ENCODE results near the gene CACNG4. TPM values are rescaled to one million over a fixed set of nuclear protein-coding genes. Genes with fewer than 3 reads are reported as not detected.

Gene CACNG4
- total RNA-seq, 2 donors from 2014 or later, result not detected

- H3K4me1 Mint-ChIP-seq, result no peaks in the 10 kb centered on the region
- no peaks in the 10 kb centered on the region for H3K27me3 Mint-ChIP-seq
- no peaks in the 10 kb centered on the region for H3K9me3 Mint-ChIP-seq
- H3K36me3 Mint-ChIP-seq (ENCODE audit: low read depth), result no peaks in the 10 kb centered on the region
- no peak overlapping the region for H3K4me3 Mint-ChIP-seq
- no peak overlapping the region for H3K27ac Mint-ChIP-seq
- no peak for ATAC-seq (replicated peaks)
These were observed 55.3 kb downstream of the CACNG4 start for GRCh38 chr17:67019809-67020208.

GRCh38 chr17:67020293-67020766 is 55.8 kb downstream of the CACNG4 start:
- Mint-ChIP-seq H3K9me3 (no peaks in the 10 kb centered on the region), H3K36me3 (ENCODE audit: low read depth) (no peaks in the 10 kb centered on the region), H3K27ac (no peak overlapping the region), H3K4me1 (no peaks in the 10 kb centered on the region), H3K4me3 (no peak overlapping the region), H3K27me3 (no peaks in the 10 kb centered on the region)
- ATAC-seq (replicated peaks), result no peak

- Mint-ChIP-seq H3K27me3 (no peaks in the 10 kb centered on the region), H3K4me3 (no peak overlapping the region), H3K36me3 (ENCODE audit: low read depth) (no peaks in the 10 kb centered on the region), H3K9me3 (no peaks in the 10 kb centered on the region), H3K4me1 (no peaks in the 10 kb centered on the region), H3K27ac (no peak overlapping the region)
- no peak for ATAC-seq (replicated peaks)
These were observed 56.7 kb downstream of the CACNG4 start for GRCh38 chr17:67021196-67021595.

- H3K27me3 Mint-ChIP-seq, result no peaks in the 10 kb centered on the region
- H3K9me3 Mint-ChIP-seq, result no peaks in the 10 kb centered on the region
- H3K36me3 Mint-ChIP-seq (ENCODE audit: low read depth), result no peaks in the 10 kb centered on the region
- H3K27ac Mint-ChIP-seq, result no peak overlapping the region
- H3K4me3 Mint-ChIP-seq, result no peak overlapping the region
- no peaks in the 10 kb centered on the region for H3K4me1 Mint-ChIP-seq
- ATAC-seq (replicated peaks), result no peak
These were observed 57.4 kb downstream of the CACNG4 start for GRCh38 chr17:67021743-67022450.

GRCh38 chr17:67022451-67022810 is 57.9 kb downstream of the CACNG4 start:
- Mint-ChIP-seq H3K4me3 (no peak overlapping the region), H3K4me1 (no peaks in the 10 kb centered on the region), H3K9me3 (no peaks in the 10 kb centered on the region), H3K27me3 (no peaks in the 10 kb centered on the region), H3K36me3 (ENCODE audit: low read depth) (no peaks in the 10 kb centered on the region), H3K27ac (no peak overlapping the region)
- ATAC-seq (replicated peaks), result no peak

GRCh38 chr17:67024736-67025135 is 60.2 kb downstream of the CACNG4 start:
- Mint-ChIP-seq H3K4me1 (no peaks in the 10 kb centered on the region), H3K27me3 (no peaks in the 10 kb centered on the region), H3K4me3 (no peak overlapping the region), H3K27ac (no peak overlapping the region), H3K9me3 (no peaks in the 10 kb centered on the region), H3K36me3 (ENCODE audit: low read depth) (no peaks in the 10 kb centered on the region)
- no peak for ATAC-seq (replicated peaks)

GRCh38 chr17:67025216-67025792 is 60.8 kb downstream of the CACNG4 start:
- H3K36me3 Mint-ChIP-seq (ENCODE audit: low read depth), result no peaks in the 10 kb centered on the region
- H3K9me3 Mint-ChIP-seq, result no peaks in the 10 kb centered on the region
- H3K4me3 Mint-ChIP-seq, result no peak overlapping the region
- ATAC-seq (replicated peaks), result no peak
- H3K27ac Mint-ChIP-seq, result no peak overlapping the region
- H3K27me3 Mint-ChIP-seq, result no peaks in the 10 kb centered on the region
- H3K4me1 Mint-ChIP-seq, result no peaks in the 10 kb centered on the region

GRCh38 chr17:67026341-67026740 is 61.8 kb downstream of the CACNG4 start:
- Mint-ChIP-seq H3K4me3 (no peak overlapping the region), H3K4me1 (no peaks in the 10 kb centered on the region), H3K27me3 (no peaks in the 10 kb centered on the region), H3K36me3 (ENCODE audit: low read depth) (no peaks in the 10 kb centered on the region), H3K9me3 (no peaks in the 10 kb centered on the region), H3K27ac (no peak overlapping the region)
- ATAC-seq (replicated peaks), result no peak

GRCh38 chr17:67027031-67027628 is 62.6 kb downstream of the CACNG4 start:
- no peaks in the 10 kb centered on the region for H3K4me1 Mint-ChIP-seq
- H3K27ac Mint-ChIP-seq, result no peak overlapping the region
- H3K27me3 Mint-ChIP-seq, result no peaks in the 10 kb centered on the region
- ATAC-seq (replicated peaks), result no peak
- H3K9me3 Mint-ChIP-seq, result no peaks in the 10 kb centered on the region
- no peaks in the 10 kb centered on the region for H3K36me3 Mint-ChIP-seq (ENCODE audit: low read depth)
- no peak overlapping the region for H3K4me3 Mint-ChIP-seq

- H3K27me3 Mint-ChIP-seq, result peaks cover 4% of the 10 kb centered on the region
- H3K4me3 Mint-ChIP-seq, result no peak overlapping the region
- peaks cover 4% of the 10 kb centered on the region for H3K4me1 Mint-ChIP-seq
- H3K27ac Mint-ChIP-seq, result no peak overlapping the region
- H3K9me3 Mint-ChIP-seq, result no peaks in the 10 kb centered on the region
- ATAC-seq (replicated peaks), result no peak
- H3K36me3 Mint-ChIP-seq (ENCODE audit: low read depth), result no peaks in the 10 kb centered on the region
These were observed 66.1 kb downstream of the CACNG4 start for GRCh38 chr17:67030641-67031040.

GRCh38 chr17:67032382-67032781 is 67.9 kb downstream of the CACNG4 start:
- H3K27ac Mint-ChIP-seq, result no peak overlapping the region
- H3K4me1 Mint-ChIP-seq, result peaks cover 6% of the 10 kb centered on the region
- no peak for ATAC-seq (replicated peaks)
- peaks cover 10% of the 10 kb centered on the region for H3K27me3 Mint-ChIP-seq
- H3K9me3 Mint-ChIP-seq, result no peaks in the 10 kb centered on the region
- no peak overlapping the region for H3K4me3 Mint-ChIP-seq
- H3K36me3 Mint-ChIP-seq (ENCODE audit: low read depth), result no peaks in the 10 kb centered on the region

- Mint-ChIP-seq H3K4me1 (peaks cover 6% of the 10 kb centered on the region), H3K27ac (no peak overlapping the region), H3K27me3 (peaks cover 13% of the 10 kb centered on the region), H3K9me3 (no peaks in the 10 kb centered on the region), H3K4me3 (no peak overlapping the region), H3K36me3 (ENCODE audit: low read depth) (no peaks in the 10 kb centered on the region)
- ATAC-seq (replicated peaks), result no peak
These were observed 68.5 kb downstream of the CACNG4 start for GRCh38 chr17:67032985-67033384.

- no peaks in the 10 kb centered on the region for H3K36me3 Mint-ChIP-seq (ENCODE audit: low read depth)
- H3K9me3 Mint-ChIP-seq, result no peaks in the 10 kb centered on the region
- no peak overlapping the region for H3K27ac Mint-ChIP-seq
- H3K27me3 Mint-ChIP-seq, result peaks cover 13% of the 10 kb centered on the region
- H3K4me1 Mint-ChIP-seq, result peaks cover 6% of the 10 kb centered on the region
- no peak for ATAC-seq (replicated peaks)
- no peak overlapping the region for H3K4me3 Mint-ChIP-seq
These were observed 69.1 kb downstream of the CACNG4 start for GRCh38 chr17:67033613-67034012.

- Mint-ChIP-seq H3K4me1 (peaks cover 6% of the 10 kb centered on the region), H3K27ac (peak overlapping the region; percentile 12), H3K4me3 (peak overlapping the region; percentile 20), H3K36me3 (ENCODE audit: low read depth) (no peaks in the 10 kb centered on the region), H3K27me3 (peaks cover 13% of the 10 kb centered on the region), H3K9me3 (no peaks in the 10 kb centered on the region)
- ATAC-seq (replicated peaks), result peak; percentile 89
These were observed 70.9 kb downstream of the CACNG4 start for GRCh38 chr17:67035131-67036083.

Measured in activated T-helper 17 cell treated with anti-CD3 and anti-CD28 coated beads, Interleukin-2, amount 50 U/mL, for 72 hours (primary cell).